HepG2 (cell line): ENCODE results near the gene PCBP1. TPM values are rescaled to one million over a fixed set of nuclear protein-coding genes. Genes with fewer than 3 reads are reported as not detected.

Source experiments
- DMAP1 ChIP-seq: IDR thresholded peaks from 2 replicates; pipeline ENCODE4 v1.6.1; 2016
- ELF3 ChIP-seq: IDR thresholded peaks from 2 replicates; pipeline ENCODE4 v1.6.1; 2016; ENCODE audit warnings: missing genetic modification reagents, missing compliant biosample characterization
- FOXJ3 ChIP-seq: sonication (generic); formaldehyde crosslinking; IDR thresholded peaks from 2 replicates; pipeline ENCODE4 v1.4.0; 2020; ENCODE audit warnings: missing genetic modification reagents, mild to moderate bottlenecking, borderline replicate concordance
- KLF9 ChIP-seq: IDR thresholded peaks from 2 replicates; pipeline ENCODE4 v1.6.1; 2016; ENCODE audit warnings: low read depth
- SNAI1 ChIP-seq: sonication (generic); formaldehyde crosslinking; IDR thresholded peaks from 2 replicates; pipeline ENCODE4 v1.5.0; 2020; ENCODE audit warnings: mild to moderate bottlenecking, missing genetic modification reagents, borderline replicate concordance
- SPEN ChIP-seq: sonication (generic); formaldehyde crosslinking; IDR thresholded peaks from 2 replicates; pipeline ENCODE4 v1.5.1; 2020; ENCODE audit warnings: low read depth, mild to moderate bottlenecking, missing genetic modification reagents
- SSRP1 ChIP-seq: IDR thresholded peaks from 2 replicates; pipeline ENCODE4 v1.6.1; 2016; ENCODE audit warnings: control low read depth
- TMF1 ChIP-seq: sonication (generic); formaldehyde crosslinking; IDR thresholded peaks from 2 replicates; pipeline ENCODE4 v1.8.1; 2022; ENCODE audit warnings: low read depth, missing genetic modification reagents
- XRCC5 ChIP-seq: fragments of 200-400 bp; formaldehyde crosslinking; optimal IDR thresholded peaks from 2 replicates; pipeline ENCODE3; 2017; ENCODE audit warnings: mild to moderate bottlenecking, low read length
- ZFX ChIP-seq: sonication (generic); formaldehyde crosslinking; IDR thresholded peaks from 2 replicates; pipeline ENCODE4 v1.4.0; 2020; ENCODE audit warnings: mild to moderate bottlenecking, low read depth, missing genetic modification reagents, moderate library complexity
- ZNF230 ChIP-seq: sonication (generic); formaldehyde crosslinking; IDR thresholded peaks from 2 replicates; pipeline ENCODE4 v1.4.0; 2020; ENCODE audit warnings: mild to moderate bottlenecking, missing genetic modification reagents
- ZNF251 ChIP-seq: sonication (generic); formaldehyde crosslinking; IDR thresholded peaks from 2 replicates; pipeline ENCODE4 v1.9.0; 2021; ENCODE audit warnings: mild to moderate bottlenecking, missing genetic modification reagents
- ZNF33B ChIP-seq: sonication (generic); formaldehyde crosslinking; IDR thresholded peaks from 2 replicates; pipeline ENCODE4 v1.5.1; 2020; ENCODE audit warnings: mild to moderate bottlenecking, missing genetic modification reagents
- ZNF382 ChIP-seq: sonication (generic); formaldehyde crosslinking; IDR thresholded peaks from 2 replicates; pipeline ENCODE4 v1.5.0; 2020; ENCODE audit warnings: missing genetic modification reagents, mild to moderate bottlenecking, borderline replicate concordance
- ZNF460 ChIP-seq: sonication (generic); formaldehyde crosslinking; IDR thresholded peaks from 2 replicates; pipeline ENCODE4 v1.5.1; 2020; ENCODE audit warnings: missing genetic modification reagents, mild to moderate bottlenecking, borderline replicate concordance
- ZNF496 ChIP-seq: sonication (generic); formaldehyde crosslinking; IDR thresholded peaks from 2 replicates; pipeline ENCODE4 v1.8.1; 2023; ENCODE audit warnings: mild to moderate bottlenecking, moderate library complexity, missing genetic modification reagents; ENCODE audit not compliant: insufficient replicate concordance
- ZNF564 ChIP-seq: sonication (generic); formaldehyde crosslinking; IDR thresholded peaks from 2 replicates; pipeline ENCODE4 v1.8.1; 2023; ENCODE audit warnings: mild to moderate bottlenecking, missing genetic modification reagents
- ZNF569 ChIP-seq: sonication (generic); formaldehyde crosslinking; IDR thresholded peaks from 2 replicates; pipeline ENCODE4 v1.5.0; 2020; ENCODE audit warnings: mild to moderate bottlenecking, missing genetic modification reagents, moderate library complexity, borderline replicate concordance
- ZSCAN31 ChIP-seq: sonication (generic); formaldehyde crosslinking; IDR thresholded peaks from 2 replicates; pipeline ENCODE4 v1.5.0; 2020; ENCODE audit warnings: low read depth, mild to moderate bottlenecking, missing genetic modification reagents
- polyA plus RNA-seq, 8 experiments: library from polyadenylated mRNA; depleted of rRNA in 3 of 8; stranded (reverse) in 7 of 8; unstranded in 1 of 8; fragments of >200 nt; fragmentation: Illumina TruSeq in 4 of 8; extraction: Trizol in 4 of 8; gene quantifications; 2 replicates each; pipeline versions ENCODE4 v1.2.1 to v1.2.3, GENCODE V29; 2011 to 2016; ENCODE audit warnings: low read depth in 4 of 8, missing spikeins in 1 of 8, mixed read lengths in 1 of 8; ENCODE audit not compliant: insufficient read depth in 1 of 8
- total RNA-seq, 5 experiments: library from RNA; depleted of rRNA; stranded (reverse); fragments of >200 nt; fragmentation: Illumina TruSeq; extraction: Trizol; gene quantifications; 2 replicates each; pipeline ENCODE4 v1.2.3, GENCODE V29; 2016; ENCODE audit warnings: low read depth in 1 of 5
- TF ChIP-seq, protein P1 (sequence below): sonication (generic); formaldehyde crosslinking; IDR thresholded peaks from 2 replicates; pipeline ENCODE4 v1.4.0; 2020; ENCODE audit warnings: missing genetic modification reagents
- TF ChIP-seq, protein P2 (sequence below): sonication (generic); formaldehyde crosslinking; IDR thresholded peaks from 2 replicates; pipeline ENCODE4 v1.5.1; 2020; ENCODE audit warnings: mild to moderate bottlenecking, missing genetic modification reagents, borderline replicate concordance
- TF ChIP-seq, protein P3 (sequence below): sonication (generic); formaldehyde crosslinking; IDR thresholded peaks from 2 replicates; pipeline ENCODE4 v1.4.0; 2020; ENCODE audit warnings: mild to moderate bottlenecking, missing genetic modification reagents
- TF ChIP-seq, protein P4 (sequence below): sonication (generic); formaldehyde crosslinking; conservative IDR thresholded peaks from 2 replicates; pipeline ENCODE4 v1.4.0; 2020; ENCODE audit warnings: missing genetic modification reagents

The PCBP1 gene
- total and polyA plus RNA-seq, 2 of the 13 experiments (the other 11 are each of a cell fraction or from before 2014, with no cell fraction given) = 32.0 to 137 TPM

DNA sequence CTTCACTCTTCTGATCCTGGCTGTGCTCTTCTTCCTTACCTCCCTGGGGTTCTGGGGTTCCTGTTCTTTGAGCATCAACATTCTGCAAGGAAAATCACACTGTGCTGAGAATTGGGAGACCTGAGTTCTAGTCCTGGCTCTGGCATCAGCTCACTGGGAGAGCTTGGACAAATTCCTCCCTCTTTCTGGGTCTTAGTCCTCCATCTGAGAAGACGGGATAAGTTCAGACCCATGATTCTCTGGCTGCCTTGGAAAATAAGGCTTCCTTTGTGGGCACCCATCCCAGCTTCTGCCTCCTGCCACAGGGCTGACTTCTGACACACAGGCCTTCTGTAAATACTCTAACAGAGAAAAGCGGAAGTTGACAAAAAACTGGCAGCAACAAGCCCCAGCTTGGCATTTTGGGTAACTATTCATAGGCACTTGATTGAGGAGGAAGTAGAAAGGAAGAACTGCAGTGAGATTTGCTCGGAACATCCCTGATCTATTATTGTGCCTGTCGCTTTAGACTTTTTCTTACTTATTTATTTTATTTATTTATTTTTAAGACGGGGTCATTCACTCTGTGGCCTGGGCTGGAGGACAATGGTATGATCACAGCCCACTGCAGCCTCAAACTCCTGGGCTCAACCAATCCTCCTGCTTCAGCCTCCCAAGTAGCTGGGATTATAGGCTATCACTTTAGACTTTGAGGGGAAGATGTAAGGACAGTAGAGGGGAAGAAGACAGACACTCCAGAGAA is 7.9 kb downstream of the PCBP1 start (continued):
- no peak for TF ChIP-seq ZNF569 (CRISPR knock-in tag)
- TF ChIP-seq SPEN (CRISPR knock-in tag) = no peak
- TF ChIP-seq, protein P1, sequence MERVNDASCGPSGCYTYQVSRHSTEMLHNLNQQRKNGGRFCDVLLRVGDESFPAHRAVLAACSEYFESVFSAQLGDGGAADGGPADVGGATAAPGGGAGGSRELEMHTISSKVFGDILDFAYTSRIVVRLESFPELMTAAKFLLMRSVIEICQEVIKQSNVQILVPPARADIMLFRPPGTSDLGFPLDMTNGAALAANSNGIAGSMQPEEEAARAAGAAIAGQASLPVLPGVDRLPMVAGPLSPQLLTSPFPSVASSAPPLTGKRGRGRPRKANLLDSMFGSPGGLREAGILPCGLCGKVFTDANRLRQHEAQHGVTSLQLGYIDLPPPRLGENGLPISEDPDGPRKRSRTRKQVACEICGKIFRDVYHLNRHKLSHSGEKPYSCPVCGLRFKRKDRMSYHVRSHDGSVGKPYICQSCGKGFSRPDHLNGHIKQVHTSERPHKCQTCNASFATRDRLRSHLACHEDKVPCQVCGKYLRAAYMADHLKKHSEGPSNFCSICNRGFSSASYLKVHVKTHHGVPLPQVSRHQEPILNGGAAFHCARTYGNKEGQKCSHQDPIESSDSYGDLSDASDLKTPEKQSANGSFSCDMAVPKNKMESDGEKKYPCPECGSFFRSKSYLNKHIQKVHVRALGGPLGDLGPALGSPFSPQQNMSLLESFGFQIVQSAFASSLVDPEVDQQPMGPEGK (CRISPR knock-in tag) = peak; percentile 31; the same call in 1 of the 2 replicates
- TF ChIP-seq, protein P2, sequence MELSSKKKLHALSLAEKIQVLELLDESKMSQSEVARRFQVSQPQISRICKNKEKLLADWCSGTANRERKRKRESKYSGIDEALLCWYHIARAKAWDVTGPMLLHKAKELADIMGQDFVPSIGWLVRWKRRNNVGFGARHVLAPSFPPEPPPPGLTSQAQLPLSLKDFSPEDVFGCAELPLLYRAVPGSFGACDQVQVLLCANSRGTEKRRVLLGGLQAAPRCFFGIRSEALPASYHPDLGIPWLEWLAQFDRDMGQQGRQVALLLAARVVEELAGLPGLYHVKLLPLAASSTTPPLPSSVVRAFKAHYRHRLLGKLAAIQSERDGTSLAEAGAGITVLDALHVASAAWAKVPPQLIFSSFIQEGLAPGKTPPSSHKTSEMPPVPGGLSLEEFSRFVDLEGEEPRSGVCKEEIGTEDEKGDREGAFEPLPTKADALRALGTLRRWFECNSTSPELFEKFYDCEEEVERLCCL (CRISPR knock-in tag) = no peak
- TF ChIP-seq SSRP1 (CRISPR knock-in tag) = no peak
- TF ChIP-seq TMF1 (CRISPR knock-in tag) = no peak
- TF ChIP-seq, protein P3, sequence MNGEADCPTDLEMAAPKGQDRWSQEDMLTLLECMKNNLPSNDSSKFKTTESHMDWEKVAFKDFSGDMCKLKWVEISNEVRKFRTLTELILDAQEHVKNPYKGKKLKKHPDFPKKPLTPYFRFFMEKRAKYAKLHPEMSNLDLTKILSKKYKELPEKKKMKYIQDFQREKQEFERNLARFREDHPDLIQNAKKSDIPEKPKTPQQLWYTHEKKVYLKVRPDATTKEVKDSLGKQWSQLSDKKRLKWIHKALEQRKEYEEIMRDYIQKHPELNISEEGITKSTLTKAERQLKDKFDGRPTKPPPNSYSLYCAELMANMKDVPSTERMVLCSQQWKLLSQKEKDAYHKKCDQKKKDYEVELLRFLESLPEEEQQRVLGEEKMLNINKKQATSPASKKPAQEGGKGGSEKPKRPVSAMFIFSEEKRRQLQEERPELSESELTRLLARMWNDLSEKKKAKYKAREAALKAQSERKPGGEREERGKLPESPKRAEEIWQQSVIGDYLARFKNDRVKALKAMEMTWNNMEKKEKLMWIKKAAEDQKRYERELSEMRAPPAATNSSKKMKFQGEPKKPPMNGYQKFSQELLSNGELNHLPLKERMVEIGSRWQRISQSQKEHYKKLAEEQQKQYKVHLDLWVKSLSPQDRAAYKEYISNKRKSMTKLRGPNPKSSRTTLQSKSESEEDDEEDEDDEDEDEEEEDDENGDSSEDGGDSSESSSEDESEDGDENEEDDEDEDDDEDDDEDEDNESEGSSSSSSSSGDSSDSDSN = no peak
- TF ChIP-seq ZNF496 (CRISPR knock-in tag) = no peak
- no peak for TF ChIP-seq ZNF382
- TF ChIP-seq ELF3 (CRISPR knock-in tag) = peak; percentile 98
- peak; percentile 75; the same call in 1 of the 2 replicates for TF ChIP-seq ZFX (CRISPR knock-in tag)
- no peak for TF ChIP-seq FOXJ3 (CRISPR knock-in tag)
- no peak for TF ChIP-seq ZNF460
- TF ChIP-seq KLF9 (CRISPR knock-in tag) = peak; percentile 36; the same call in 1 of the 2 replicates
- 0 out of 2 replicates have a peak, but pooled peaks have one; percentile 32 for TF ChIP-seq ZNF230 (CRISPR knock-in tag)
- no peak for TF ChIP-seq ZSCAN31 (CRISPR knock-in tag)
- no peak for TF ChIP-seq ZNF564
- 0 out of 2 replicates have a peak, but pooled peaks have one; percentile 45 for TF ChIP-seq DMAP1 (CRISPR knock-in tag)
- TF ChIP-seq XRCC5 = no peak
- TF ChIP-seq, protein P4, sequence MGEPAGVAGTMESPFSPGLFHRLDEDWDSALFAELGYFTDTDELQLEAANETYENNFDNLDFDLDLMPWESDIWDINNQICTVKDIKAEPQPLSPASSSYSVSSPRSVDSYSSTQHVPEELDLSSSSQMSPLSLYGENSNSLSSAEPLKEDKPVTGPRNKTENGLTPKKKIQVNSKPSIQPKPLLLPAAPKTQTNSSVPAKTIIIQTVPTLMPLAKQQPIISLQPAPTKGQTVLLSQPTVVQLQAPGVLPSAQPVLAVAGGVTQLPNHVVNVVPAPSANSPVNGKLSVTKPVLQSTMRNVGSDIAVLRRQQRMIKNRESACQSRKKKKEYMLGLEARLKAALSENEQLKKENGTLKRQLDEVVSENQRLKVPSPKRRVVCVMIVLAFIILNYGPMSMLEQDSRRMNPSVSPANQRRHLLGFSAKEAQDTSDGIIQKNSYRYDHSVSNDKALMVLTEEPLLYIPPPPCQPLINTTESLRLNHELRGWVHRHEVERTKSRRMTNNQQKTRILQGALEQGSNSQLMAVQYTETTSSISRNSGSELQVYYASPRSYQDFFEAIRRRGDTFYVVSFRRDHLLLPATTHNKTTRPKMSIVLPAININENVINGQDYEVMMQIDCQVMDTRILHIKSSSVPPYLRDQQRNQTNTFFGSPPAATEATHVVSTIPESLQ (CRISPR knock-in tag) = no peak
- TF ChIP-seq ZNF251 = no peak
- no peak for TF ChIP-seq SNAI1 (CRISPR knock-in tag)
- TF ChIP-seq ZNF33B (CRISPR knock-in tag) = no peak
